HL-60/S4 treated with phorbol 12-myristate 13-acetate at 8.2 ng/mL for 4 days and 3 days (cell line): ENCODE measurements around the gene MYD88.

ENCODE experiments used
- in situ Hi-C: fragments of 300-500 bp; cut with MboI; formaldehyde crosslinking; loops from 2 replicates; pipeline ENCODE4 v1.15.0; 2022; ENCODE audit warnings: low sequenced_read_pairs

MYD88 gene

DNA sequence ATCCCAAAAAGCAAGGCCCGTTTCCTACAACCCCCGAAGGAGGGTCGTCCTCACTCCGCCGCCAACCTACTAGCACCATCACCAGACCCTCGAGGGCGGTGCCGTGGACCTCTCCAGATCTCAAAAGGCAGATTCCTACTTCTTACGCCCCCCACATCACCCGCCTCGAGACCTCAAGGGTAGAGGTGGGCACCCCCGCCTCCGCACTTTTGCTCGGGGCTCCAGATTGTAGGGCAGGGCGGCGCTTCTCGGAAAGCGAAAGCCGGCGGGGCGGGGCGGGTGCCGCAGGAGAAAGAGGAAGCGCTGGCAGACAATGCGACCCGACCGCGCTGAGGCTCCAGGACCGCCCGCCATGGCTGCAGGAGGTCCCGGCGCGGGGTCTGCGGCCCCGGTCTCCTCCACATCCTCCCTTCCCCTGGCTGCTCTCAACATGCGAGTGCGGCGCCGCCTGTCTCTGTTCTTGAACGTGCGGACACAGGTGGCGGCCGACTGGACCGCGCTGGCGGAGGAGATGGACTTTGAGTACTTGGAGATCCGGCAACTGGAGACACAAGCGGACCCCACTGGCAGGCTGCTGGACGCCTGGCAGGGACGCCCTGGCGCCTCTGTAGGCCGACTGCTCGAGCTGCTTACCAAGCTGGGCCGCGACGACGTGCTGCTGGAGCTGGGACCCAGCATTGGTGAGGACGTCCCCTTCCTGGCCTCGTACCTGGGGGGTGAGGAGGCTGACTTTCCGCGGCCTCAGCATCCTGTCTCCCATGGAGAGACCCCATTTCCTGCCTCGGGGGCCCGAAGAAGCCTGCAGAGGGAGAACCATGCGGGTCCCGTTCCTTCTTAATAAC is at the start of gene MYD88:
TSS of gene MYD88 (plus strand) at position 313 of the 842 bp plus-strand sequence. CDS start at position 353, 40 bp downstream.
- in situ Hi-C loops, result no loop called here

DNA sequence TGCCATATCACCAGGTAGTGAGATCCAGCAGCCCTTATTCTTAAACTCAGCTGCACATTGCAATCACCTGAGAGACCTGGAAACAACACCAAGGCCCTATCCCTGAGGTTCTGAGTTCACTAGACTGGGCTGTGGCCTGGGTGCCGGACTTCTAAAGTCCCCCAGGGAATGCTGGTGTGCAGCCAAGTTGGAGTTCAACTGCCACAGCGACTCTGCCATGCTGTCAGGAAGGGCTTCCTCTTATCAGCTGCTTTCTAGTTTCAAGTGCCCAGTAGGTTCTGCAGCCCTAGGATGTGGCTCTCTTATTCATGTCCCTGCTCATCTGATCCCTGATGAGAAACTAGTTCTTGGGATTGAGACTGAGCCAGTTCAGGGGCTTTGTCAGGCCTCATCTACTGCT is 49.3 kb upstream of the MYD88 start:
- in situ Hi-C loops, result no loop called here

DNA sequence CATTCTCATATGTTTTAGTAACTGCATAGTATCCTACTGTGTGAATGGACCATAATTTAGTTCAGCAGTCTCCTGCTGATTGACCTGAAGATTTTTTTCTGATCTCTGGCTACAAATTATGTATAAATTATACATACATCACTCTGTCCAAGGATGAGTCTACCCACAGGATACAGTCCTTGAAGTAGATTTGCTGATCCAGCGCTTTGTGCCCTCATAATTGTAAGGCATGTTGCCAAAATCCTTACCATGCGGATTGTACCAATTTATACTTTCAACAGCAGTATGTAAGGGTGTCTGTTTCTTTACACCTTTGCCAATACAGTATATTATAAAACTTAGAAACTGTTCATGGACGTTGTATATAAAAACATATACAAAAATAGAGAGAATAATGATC is 48.0 kb upstream of the MYD88 start:
- in situ Hi-C loops, result no loop called here

DNA sequence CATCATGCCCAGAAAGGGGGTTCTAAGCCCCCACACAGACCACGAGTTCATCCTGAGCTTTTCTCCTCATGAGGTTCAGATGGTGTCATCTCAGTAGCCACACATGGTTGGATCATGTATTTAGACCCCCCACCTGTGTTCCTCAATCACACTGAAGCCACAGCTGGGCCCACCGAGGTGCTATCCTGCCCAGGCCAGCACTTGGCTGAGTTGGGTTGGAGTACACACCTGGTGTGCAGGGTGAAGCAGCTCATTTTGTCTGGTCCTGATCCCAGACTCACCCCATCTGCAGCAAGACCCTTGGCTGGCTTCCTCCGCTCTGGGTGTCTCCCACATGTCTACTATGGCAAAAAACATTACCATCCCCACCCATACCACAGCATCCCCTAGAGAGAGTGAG is 43.5 kb upstream of the MYD88 start:
- in situ Hi-C loops, result no loop called here

DNA sequence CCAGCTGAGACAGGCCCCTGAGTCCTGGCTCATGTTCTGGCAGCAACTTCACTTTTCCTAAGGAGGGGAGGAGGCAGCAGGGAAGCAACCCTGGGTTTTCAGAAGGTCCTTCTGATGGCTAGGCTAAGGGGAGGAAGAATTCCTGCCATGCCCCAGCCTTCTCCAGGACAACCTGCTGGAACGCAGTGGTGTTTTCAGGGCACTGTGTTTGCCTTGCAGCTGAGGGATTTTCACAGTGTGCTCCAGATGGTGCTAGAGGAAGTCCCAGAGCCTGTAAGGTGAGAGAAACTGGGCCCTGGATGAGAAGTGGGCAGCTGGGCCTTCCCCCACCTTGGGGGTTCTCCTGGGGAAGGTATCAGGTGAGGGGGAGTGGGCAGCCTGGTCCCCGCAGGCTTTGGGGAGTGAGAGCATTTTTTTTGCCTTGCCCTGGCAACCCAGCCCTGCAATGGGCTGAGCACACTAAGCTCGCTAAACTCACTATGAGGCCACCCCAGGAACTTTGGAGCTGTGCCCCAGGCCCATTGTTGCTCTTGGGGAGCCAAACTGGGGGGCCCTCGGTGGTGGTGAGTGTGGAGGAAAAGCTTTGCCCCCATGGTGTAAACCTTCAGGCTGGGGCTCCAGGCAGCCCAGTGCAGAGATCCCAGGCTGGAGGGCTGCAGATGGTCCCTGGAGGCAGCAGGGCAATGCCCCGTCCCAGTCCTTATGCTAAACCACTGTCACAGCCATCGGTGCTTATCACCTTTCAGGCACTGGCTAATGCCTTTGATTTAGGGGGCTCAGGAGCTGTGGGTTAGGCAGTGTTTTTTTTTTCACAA is 42.6 kb upstream of the MYD88 start:
- in situ Hi-C loops, result no loop called here

DNA sequence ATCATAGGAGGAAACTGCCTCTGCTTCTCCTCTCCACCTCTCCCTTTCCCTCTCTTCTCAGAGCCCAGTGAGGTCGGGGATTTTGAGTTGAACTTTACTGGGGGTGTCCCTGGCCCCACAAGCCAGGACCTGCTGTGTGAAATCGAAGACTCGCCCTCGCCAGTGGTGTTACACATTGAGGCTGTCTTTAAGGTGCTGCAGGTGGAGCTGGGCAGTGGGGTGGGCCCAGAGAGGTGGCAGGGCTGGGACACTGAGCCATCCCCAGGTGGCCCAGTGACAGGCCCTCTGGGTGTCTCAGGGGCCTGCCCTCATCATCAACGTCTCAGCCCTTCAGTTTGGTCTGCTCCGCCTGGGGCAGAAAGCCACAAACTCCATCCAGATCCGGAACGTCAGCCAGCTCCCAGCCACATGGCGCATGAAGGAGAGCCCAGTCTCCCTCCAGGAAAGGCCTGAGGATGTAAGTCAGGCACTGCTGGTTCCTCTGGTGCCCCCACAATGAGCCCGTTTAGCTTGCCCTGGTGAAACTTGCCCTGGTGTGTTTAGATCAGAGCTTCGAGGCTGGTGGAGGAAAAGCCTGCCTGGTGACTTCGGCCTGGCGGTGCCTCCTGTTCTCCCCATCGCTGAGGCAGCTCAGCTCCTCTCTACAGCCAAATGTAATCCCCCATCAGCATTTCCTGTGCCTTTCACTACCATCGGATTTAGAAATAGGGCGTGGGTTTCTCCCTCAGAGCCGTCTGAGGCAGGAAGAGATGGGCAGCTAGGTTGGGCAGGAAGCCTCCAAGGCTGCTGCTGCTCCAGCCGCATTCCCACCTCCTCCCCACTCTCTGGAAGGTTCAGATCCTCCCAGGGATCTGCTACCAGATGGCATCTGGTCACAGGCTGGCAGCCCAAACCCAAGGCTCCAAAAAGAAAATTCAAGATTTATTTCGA is 40.8 kb upstream of the MYD88 start:
- in situ Hi-C loops, result no loop called here

DNA sequence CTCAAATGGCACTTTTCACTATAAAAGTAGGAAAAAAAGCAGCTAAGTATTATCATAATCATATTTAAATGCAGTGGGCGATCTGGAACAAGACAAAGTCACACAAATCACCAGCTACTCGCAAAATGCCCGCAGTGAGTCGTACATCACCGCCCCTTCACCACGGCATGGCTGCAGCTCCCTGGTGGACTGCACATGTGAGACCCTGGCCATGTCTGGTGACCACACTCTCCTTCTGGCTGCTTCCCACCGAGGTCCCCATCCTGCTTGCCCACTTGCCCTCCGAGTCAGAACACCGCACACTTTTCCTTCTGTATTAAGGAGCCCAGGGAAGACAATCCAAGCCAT is 40.1 kb upstream of the MYD88 start:
- in situ Hi-C loops, result no loop called here

DNA sequence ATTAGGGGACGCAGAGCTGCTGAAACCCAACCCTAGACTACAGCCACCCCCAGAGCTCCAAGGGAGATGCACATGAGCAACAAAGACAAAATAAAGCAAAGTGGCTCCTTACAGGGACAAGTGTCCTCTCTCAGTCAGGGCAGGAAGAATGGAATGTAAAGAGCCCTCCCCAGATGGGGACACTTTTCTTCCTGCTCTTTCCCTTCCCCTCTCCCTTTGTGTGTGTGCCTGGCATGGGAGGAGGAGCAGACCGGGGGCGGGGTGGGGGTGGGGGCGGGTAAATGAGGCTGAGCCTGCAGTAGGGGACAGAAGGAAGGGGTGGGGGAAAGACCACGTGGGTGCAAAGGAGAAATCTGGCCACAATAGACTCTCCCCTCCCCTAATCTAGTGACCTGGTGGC is 38.9 kb upstream of the MYD88 start:
- in situ Hi-C loops, result no loop called here

DNA sequence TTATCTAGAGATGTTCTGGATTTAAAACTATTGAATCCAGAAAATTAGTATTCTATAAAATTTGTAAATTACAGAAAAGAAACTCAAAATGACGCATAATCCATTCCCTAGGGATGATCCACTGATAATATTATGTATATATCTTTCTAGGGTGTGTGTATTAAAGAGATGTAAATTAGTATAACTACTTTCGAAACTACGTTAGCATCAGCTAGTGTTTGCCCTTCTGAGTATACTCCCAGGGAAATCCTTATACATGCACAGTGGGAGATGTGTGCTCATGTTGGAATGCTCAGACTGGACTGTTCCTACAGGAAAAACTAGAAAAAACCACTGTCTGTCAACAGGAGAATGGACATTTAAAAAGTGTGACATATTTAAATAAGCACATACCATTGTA is 38.0 kb upstream of the MYD88 start:
- in situ Hi-C loops, result no loop called here

DNA sequence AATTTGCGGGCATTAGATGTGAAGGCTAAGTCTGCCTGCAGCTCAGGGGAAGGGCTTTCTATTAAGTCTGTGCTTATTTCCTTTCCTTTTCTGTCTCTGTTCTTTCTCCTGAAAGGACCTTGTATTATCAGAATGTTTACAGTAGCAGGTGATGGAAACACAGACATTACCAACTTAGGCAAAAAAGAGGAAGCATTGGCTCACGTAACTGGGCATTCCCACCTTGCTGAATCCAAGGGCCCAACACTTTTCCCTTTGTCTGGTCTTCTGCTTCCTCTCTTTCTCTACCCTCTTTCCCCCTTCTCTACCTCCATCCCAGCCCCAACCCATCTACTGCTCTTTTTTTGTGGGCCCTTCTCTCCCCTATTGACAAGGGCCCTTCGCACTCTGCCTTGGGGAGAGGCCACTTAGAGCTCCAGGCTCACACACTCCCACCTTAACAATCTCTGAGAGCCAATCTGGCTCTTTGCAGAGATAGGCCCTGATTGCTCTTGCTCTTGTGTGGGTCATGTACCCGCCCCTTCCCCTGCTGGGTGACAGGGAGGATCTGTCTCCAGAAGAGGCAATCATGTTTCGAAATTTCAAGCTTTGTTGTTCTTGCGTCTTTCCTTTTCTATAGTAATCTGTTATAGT is 36.5 kb upstream of the MYD88 start:
- in situ Hi-C loops, result no loop called here

DNA sequence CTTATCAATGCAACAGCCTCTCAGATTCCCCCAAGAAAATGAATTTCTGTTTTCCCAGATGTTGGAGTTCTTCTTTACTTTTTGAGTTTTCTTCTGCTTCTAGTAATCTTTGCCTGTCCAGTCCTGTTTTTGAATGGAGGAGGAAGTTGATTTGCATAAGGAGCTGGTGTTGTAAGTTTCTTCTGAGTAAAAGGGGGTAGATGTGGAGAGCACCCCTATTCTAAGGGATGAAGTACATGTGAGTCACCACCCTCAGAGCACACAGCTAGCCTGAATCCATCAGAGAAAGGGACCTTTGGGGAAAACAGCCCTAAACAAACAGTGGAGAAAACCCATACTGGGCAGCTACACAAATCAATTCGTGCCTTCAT is 36.0 kb upstream of the MYD88 start:
- in situ Hi-C loops, result no loop called here

DNA sequence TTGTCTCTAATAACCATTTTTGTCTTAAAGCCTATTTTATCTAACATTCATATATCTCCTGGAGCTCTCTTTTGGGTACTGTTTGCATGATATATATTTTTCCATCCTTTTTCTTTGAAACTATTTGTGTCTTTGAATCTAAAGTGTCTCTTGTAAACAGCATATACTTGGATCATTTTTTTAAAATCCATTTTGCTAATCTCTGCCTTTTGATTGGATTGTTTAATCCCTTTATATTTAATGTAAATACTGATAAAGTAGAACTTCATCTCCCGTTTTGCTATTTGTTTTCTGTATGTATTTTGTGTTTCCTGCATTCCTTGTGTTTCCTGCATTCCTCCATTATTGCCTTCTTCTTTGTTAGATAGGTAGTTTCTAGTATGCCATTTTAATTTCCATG is 32.9 kb upstream of the MYD88 start:
- in situ Hi-C loops, result no loop called here

DNA sequence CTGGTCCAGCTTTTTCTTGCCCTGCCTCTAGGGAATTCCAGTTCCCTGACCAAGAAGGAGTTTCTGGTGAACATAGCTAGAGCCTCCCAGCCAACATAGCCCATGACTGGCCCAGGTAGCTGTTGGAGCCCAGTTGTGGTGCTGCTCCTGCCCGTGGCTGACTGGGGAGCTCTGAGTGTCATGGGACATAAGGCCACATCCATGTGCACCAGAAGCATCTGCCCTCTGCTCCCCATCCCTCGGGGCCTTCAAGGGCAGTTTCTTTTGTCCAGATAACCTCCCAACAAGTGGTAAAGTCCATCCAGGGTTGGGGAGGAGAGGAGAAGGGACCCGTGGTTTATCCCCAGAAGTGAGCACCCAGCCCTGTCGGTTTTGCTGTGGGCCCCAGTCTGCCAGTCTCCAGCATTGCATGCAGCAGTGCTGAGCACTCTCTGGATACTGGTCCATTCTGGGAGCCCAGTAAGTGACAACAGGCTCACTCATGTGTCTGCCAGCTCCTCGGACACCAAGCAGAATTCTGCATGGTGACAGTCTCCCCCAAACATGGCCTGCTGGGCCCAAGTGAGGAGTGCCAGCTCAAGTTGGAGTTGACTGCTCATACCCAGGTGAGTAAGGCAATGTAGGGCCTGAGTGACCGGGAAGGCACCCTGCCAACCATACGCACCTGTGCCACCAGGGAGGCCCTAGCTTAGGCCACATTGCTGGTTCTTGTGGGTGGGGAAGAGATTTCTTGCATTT is 30.4 kb upstream of the MYD88 start:
- in situ Hi-C loops, result no loop called here

DNA sequence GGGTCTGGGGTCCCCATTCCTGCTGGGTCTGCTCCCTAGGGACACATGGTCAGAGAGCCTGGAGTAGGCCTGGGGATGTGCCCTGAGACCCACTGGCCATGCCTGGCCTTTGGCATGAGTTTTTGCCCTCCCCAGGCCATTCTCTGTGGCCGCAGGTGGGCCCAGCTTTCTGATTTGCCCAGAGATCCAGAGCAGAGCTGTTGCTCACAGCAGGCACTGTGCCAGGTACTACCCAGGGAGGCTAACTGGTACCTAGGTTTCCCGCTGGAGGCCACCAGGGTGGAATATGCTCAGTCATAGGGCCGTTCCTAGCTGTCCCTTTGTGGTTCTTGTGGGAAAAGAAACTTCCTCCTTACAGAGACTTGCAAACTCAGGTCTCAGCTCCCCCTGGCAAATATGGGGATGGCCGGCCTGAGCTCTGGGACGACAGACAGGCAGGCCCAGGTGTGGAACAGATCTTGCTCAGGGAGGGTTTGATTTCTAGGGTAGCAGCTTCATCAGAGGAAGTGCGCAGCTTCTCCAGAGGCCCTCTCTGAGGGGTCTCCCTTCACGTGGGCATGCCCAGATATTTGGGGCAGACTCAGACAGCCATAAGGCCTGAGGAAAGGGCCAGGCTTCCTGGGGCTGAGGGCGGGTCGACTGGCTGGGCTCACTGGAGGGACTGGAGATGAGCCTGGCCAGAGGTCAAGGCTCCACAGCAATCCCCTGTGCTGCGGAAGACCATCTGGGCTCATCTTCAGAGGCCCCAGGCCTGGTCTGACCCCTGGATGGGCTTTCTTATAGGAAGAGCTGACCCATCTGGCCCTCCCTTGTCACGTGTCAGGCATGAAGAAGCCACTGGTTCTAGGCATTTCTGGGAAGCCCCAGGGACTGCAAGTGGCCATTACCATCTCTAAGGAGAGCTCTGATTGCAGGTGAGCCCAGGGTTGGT is 29.5 kb upstream of the MYD88 start:
- in situ Hi-C loops, result no loop called here

DNA sequence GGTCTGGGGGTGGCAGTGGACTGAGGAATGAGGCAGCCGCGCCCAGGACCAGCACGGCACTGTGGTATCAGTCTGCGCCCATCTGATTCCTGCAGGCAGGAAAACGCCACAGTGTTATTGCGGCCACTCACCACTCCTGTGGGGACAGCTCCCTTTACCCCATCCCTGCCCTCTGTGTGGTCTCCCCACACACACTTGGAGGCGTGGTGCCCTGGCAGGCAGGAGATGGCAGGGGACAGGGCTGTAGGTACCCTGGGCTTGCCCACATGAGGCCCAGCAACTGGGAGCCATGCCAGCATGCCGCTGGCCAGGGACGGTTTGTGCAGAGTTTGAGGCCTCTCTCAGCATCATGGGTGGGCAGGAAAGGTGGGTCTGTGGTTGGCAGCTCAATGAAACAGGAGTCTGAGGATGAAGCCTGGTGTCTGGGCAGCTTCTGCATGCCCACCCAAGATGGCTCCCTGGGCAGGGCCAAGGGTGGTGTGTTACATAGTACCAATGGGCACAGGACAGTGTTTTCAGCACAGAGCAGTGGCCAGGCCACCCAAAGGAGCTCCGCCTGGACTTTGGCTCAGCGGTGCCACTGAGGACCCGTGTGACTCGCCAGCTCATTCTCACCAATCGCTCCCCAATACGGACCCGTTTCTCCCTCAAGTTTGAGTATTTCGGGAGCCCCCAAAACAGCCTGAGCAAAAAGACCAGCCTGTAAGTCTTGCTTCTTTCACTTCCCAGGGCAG is 28.7 kb upstream of the MYD88 start:
- in situ Hi-C loops, result no loop called here

DNA sequence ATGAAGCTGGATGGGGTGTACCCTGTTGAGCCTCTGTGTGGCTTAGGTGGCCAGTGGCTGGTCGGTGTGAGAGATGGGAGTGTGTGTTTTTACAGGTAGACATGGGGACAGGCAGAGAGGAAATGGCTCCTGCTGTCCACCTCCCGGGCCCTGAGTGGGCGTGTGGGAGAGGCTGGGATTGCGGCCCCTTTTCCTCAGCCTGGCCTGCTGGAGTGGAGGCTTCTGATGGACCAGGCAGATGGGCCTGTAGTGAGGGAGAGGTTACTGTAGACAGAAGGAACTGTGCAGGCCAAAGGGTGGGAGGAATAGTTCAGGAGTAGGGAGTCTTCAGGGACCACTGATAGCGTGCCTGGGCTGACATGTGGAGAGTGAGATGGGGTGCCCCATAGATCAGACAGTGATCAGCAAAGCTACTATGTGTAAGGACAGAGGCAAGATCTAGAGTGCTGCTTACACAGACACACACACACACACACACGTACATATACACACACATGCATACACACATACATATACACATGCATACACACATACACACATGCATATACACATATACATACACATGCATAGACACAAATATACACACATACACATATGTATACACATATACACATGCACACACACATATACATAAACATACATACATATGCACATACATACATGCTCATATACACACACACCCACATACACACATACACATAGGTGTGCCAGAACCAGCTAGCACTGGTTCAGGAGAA is 28.0 kb upstream of the MYD88 start:
- in situ Hi-C loops, result no loop called here

DNA sequence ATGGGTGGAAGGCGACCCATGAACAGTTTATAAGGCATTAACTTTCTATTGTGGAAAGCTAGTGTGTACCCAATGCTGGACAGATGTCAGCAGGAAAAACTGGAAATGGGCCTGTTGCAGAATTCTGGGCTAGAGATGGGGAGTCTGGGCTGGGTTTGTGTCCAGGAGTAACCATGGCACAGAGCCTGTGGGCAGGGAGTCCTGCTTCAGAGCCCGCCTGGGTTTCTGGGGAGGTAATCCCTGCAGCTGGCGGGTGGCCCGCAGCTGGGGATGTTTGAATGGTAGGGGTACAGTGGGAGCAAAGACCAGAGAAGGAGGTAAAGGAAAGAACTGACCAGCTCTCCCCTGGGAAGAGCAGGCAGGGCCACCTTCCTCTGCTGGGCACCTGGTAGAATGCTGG is 27.3 kb upstream of the MYD88 start:
- in situ Hi-C loops, result no loop called here
